Heart right ventricle (tissue), 16 donors: ENCODE results near the gene PARD3. TPM values are rescaled to one million over a fixed set of nuclear protein-coding genes. Genes with fewer than 3 reads are reported as not detected.
A peak's percentile ranks its signal among the peaks of the same experiment; 100 is the strongest.

Source experiments
- ATAC-seq, 8 donors: fragments of 200-7000 bp; cut with Tn5 transposase; one replicate each; pipeline ENCODE4 v1.9.1; 2020; ENCODE audit warnings: mild to moderate bottlenecking in 8 of 8, moderate library complexity in 8 of 8, moderate number of reproducible peaks in 1 of 8
- DNase-seq, 2 donors: peaks; one replicate each; pipeline ENCODE4 v3.0.0-alpha.2; 2020
- H3K27ac ChIP-seq, 10 donors: fragments of 200-600 bp; sonication (generic) in 2 of 10; one replicate each; pipeline versions ENCODE4 v1.5.0 to v1.8.0; 2020 to 2022; ENCODE audit warnings: mild to moderate bottlenecking in 3 of 10
- H3K27me3 ChIP-seq, 7 donors: fragments of 200-600 bp; one replicate each; pipeline ENCODE4 v1.8.0; 2021 to 2022; ENCODE audit warnings: mild to moderate bottlenecking in 2 of 7
- H3K36me3 ChIP-seq, 9 donors: fragments of 200-600 bp; sonication (generic) in 1 of 9; one replicate each; pipeline versions ENCODE4 v1.5.0 to v1.8.0; 2020 to 2022; ENCODE audit warnings: mild to moderate bottlenecking in 2 of 9
- H3K4me1 ChIP-seq, 9 donors: fragments of 200-600 bp; sonication (generic) in 1 of 9; one replicate each; pipeline versions ENCODE4 v1.5.0 to v1.8.0; 2020 to 2022; ENCODE audit warnings: mild to moderate bottlenecking in 4 of 9
- H3K4me3 ChIP-seq, 10 donors: fragments of 200-600 bp; sonication (generic) in 2 of 10; one replicate each; pipeline versions ENCODE4 v1.5.0 to v1.8.0; 2020 to 2022; ENCODE audit warnings: mild to moderate bottlenecking in 7 of 10, moderate library complexity in 2 of 10
- H3K9me3 ChIP-seq, 11 donors: fragments of 200-600 bp in 10 of 11; sonication (generic) in 2 of 11; one replicate each; pipeline versions ENCODE4 v1.5.0 to v1.8.0; 2013 to 2022; ENCODE audit warnings: mild to moderate bottlenecking in 2 of 11, control low read depth in 1 of 11, moderate library complexity in 1 of 11
- CTCF ChIP-seq, 9 donors: fragments of 200-600 bp; sonication (generic) in 2 of 9; IDR thresholded peaks; one replicate each; pipeline versions ENCODE4 v1.5.0 to v1.8.0; 2021 to 2022; ENCODE audit warnings: antibody characterized with exemption in 9 of 9, mild to moderate bottlenecking in 5 of 9, moderate library complexity in 1 of 9
- whole genome bisulfite sequencing, 2 donors: extraction: QIAGEN DNeasy Blood & Tissue Kit; methylation state at CpG; one replicate each; pipeline ENCODE4 v1.1.7; 2013; ENCODE audit warnings: inconsistent platforms in 1 of 2; 5-methylcytosine and 5-hydroxymethylcytosine counted together
- intact Hi-C, 10 donors: fragments of 100-400 bp; cut with DNase I; formaldehyde crosslinking; loops; one replicate each; pipeline versions ENCODE4 v1.11.1 to v1.14.2; 2022
- polyA plus RNA-seq, 2 donors: library from polyadenylated mRNA; stranded (reverse); fragments of 200-250 nt; gene quantifications; one replicate each; pipeline ENCODE4 v1.2.3, GENCODE V29; 2013
- total RNA-seq, 10 donors: library from RNA; stranded (reverse); fragmentation: NEBNext Ultra II Directional in 3 of 10; extraction: Animal tissue kit (Norgen Biotek cat#: 25700) in 3 of 10; gene quantifications; one replicate each; pipeline versions ENCODE4 v1.2.1 to v1.2.4, GENCODE V29; 2021 to 2023
- donor health status: Arrhythmogenic right ventricular cardiomyopathy.
- donor health status: ischemic (EF 13 %, LVEDD 7.1; RV severe dilation, severe dysfunction).
- donor health status: healthy with polysubstance abuse.
- donor health status: DM: no; HTN: yes; CAD: no.
- donor health status: DM: no; HTN: no; CAD: no.
- donor health status: ischemic (EF 25% LVEDD 6.9; RV normal size, moderate dysfunction).
- donor health status: ischemic (EF 25% LVEDD 5.7; RV mildly dilated, moderate dysfunction).
- donor health status: healthy.
- donor health status: DM: yes; HTN: yes; CAD: no.
- donor health status: Ischemic cardiomyopathy.
- donor health status: ischemic (EF 35%, LVEDD 5.7; RV mildly dilated, moderate dysfunction).
- donor health status: nonischemic (EF 11% LVEDD 7.7; RV severe dilation, severe dysfunction).
- donor health status: DM: yes; HTN: yes; CAD: no.
- donor health status: PGD.
- donor health status: ischemic (EF 29% LVEDD 5.4; RV normal size, mild dysfunction).
- donor health status: nonischemic (EF 23%, LVEDD 6.1; RV moderate dilation, normal function).

The PARD3 gene
- total and polyA plus RNA-seq, 12 donors = 19.7 to 41.8 (median 34.2) TPM

GRCh38 chr10:34717429-34717828, 97.7 kb downstream of the PARD3 start:
- Histone ChIP-seq H3K27ac (no peak overlapping the region), H3K4me1 (peaks cover 3 to 47% (median 23%) of the 10 kb centered on the region in 9 donors), H3K4me3 (no peak overlapping the region), H3K9me3 (no peaks in the 10 kb centered on the region), H3K36me3 (no peaks in the 10 kb centered on the region), H3K27me3 (peaks cover 0 to 3% (median 0%) of the 10 kb centered on the region in 7 donors)
- no peak for TF ChIP-seq CTCF (IDR thresholded peaks at IDR 0.05)
- intact Hi-C loops = no loop called here
- DNase-seq (no peak), ATAC-seq (peak in 3 of 8 donors; percentile 38 to 89 (median 48))
- WGBS, 2 donors = 85 to 92% methylated on average over 7 of the region's 7 CpGs

DNA sequence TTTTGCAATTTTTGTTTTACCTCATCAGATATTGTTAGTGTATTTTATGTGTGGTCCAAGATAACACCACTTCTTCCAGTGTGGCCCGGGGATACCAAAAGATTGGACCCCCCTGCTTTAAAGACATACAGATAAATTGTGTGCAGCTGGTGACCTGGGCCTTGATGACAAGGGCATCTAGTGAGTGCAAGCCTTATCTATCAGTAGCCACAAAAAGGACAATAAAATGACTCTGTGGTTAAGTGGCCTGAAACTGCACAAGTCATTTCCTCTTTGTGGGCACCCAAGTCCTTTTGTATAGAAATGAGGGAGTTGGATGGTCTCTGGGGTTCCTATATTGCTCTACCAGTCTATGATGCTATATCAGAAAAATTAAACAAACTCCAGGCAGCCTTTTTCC, 98.1 kb downstream of the PARD3 start:
- 12 to 39% methylated on average over 1 of the region's 1 CpG for WGBS, 2 donors
- no peak overlapping the region for H3K27ac ChIP-seq
- peaks cover 5 to 47% (median 27%) of the 10 kb centered on the region in 9 donors for H3K4me1 ChIP-seq

DNA sequence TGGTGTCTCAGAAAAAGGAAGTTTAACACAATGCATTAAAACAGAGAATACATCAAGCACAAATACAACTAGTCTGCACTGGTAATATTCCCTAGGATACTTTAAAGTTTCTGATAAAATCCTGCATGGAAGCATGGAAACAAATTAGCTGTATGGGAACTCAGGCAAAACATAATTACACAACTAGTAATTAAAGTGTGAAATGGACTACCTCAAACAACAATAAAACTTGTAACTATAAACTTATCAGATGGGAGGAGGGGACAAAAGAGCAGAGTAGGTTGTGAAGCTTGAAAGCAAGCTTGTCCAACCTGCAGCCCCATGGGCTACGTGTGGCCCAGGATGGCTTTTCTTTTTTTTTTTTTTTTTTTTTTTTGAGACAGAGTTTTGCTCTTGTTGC, 98.9 kb downstream of the PARD3 start:
- Histone ChIP-seq H3K36me3 (no peaks in the 10 kb centered on the region), H3K9me3 (no peaks in the 10 kb centered on the region), H3K27ac (no peak overlapping the region), H3K4me1 (peaks cover 5 to 48% (median 31%) of the 10 kb centered on the region in 9 donors), H3K27me3 (peaks cover 0 to 3% (median 0%) of the 10 kb centered on the region in 7 donors), H3K4me3 (no peak overlapping the region)
- TF ChIP-seq CTCF (IDR thresholded peaks at IDR 0.05) = no peak
- intact Hi-C loops = no loop called here
- DNase-seq (no peak), ATAC-seq (no peak)
- 87 to 90% methylated on average over 1 of the region's 1 CpG for WGBS, 2 donors

More for the DNA sequence above, 98.1 kb downstream of the PARD3 start:
- TF ChIP-seq CTCF (IDR thresholded peaks at IDR 0.05) = no peak
- Histone ChIP-seq H3K9me3 (no peaks in the 10 kb centered on the region), H3K27me3 (peaks cover 0 to 3% (median 0%) of the 10 kb centered on the region in 7 donors), H3K36me3 (no peaks in the 10 kb centered on the region), H3K4me3 (no peak overlapping the region)
- ATAC-seq = no peak
- DNase-seq = no peak
- intact Hi-C loops = no loop called here

- Histone ChIP-seq H3K9me3 (no peaks in the 10 kb centered on the region), H3K4me1 (peaks cover 5 to 48% (median 32%) of the 10 kb centered on the region in 9 donors), H3K27ac (no peak overlapping the region), H3K36me3 (no peaks in the 10 kb centered on the region), H3K27me3 (peaks cover 0 to 3% (median 0%) of the 10 kb centered on the region in 7 donors), H3K4me3 (no peak overlapping the region)
- TF ChIP-seq CTCF (IDR thresholded peaks at IDR 0.05) = no peak
- intact Hi-C loops = no loop called here
- ATAC-seq (no peak), DNase-seq (no peak)
- 95 to 96% methylated on average over 8 of the region's 8 CpGs for WGBS, 2 donors
These were observed 99.4 kb downstream of the PARD3 start for GRCh38 chr10:34715511-34716187.
